KMS-11 (cell line): ENCODE data around the gene PRSS48.
"Not testable (repeated sequence)": the region's sequence is repeated elsewhere in the genome, so short reads cannot be mapped to it uniquely, and the experiment has no call there.

ENCODE experiments used
- H2AFZ ChIP-seq: fragments of 200-600 bp; sonication (generic); 2 replicates; pipeline ENCODE4 v1.6.1; 2016; ENCODE audit warnings: antibody characterized with exemption, mixed run types, low read depth
- H3K27ac ChIP-seq: fragments of 200-600 bp; sonication (generic); 2 replicates; pipeline ENCODE4 v1.6.1; 2016; ENCODE audit warnings: mild to moderate bottlenecking, mixed run types
- H3K27me3 ChIP-seq: fragments of 200-600 bp; sonication (generic); 2 replicates; pipeline ENCODE4 v1.6.1; 2017; ENCODE audit warnings: mild to moderate bottlenecking, low read depth, mixed run types, moderate library complexity; ENCODE audit not compliant: insufficient read depth
- H3K36me3 ChIP-seq: fragments of 200-600 bp; sonication (generic); 2 replicates; pipeline ENCODE4 v1.6.1; 2017; ENCODE audit warnings: mild to moderate bottlenecking, mixed run types; ENCODE audit not compliant: insufficient read depth
- H3K4me1 ChIP-seq: fragments of 200-600 bp; sonication (generic); 2 replicates; pipeline ENCODE4 v1.6.1; 2016; ENCODE audit warnings: mild to moderate bottlenecking, low read depth, mixed run types; ENCODE audit not compliant: poor library complexity, severe bottlenecking
- H3K4me2 ChIP-seq: fragments of 200-600 bp; sonication (generic); 2 replicates; pipeline ENCODE4 v1.7.0; 2016; ENCODE audit warnings: mild to moderate bottlenecking, mixed run types
- H3K4me3 ChIP-seq: fragments of 200-600 bp; sonication (generic); IDR thresholded peaks from 2 replicates; pipeline ENCODE4 v1.6.1; 2017; ENCODE audit warnings: low read depth, low read length, mixed read lengths; ENCODE audit not compliant: insufficient read depth
- H3K79me2 ChIP-seq: fragments of 200-600 bp; sonication (generic); 2 replicates; pipeline ENCODE4 v1.6.1; 2016; ENCODE audit warnings: low read depth, mixed run types; ENCODE audit not compliant: insufficient read depth
- H3K9ac ChIP-seq: fragments of 200-600 bp; sonication (generic); 2 replicates; pipeline ENCODE4 v1.6.1; 2016; ENCODE audit warnings: mild to moderate bottlenecking, mixed run types
- H4K20me1 ChIP-seq: fragments of 200-600 bp; sonication (generic); 2 replicates; pipeline ENCODE4 v1.6.1; 2016; ENCODE audit warnings: mild to moderate bottlenecking, mixed run types; ENCODE audit not compliant: insufficient read depth
- TF ChIP-seq, protein P1 (sequence below): fragments of 200-600 bp; sonication (generic); conservative IDR thresholded peaks from 2 replicates; pipeline ENCODE4 v1.6.1; 2017; ENCODE audit warnings: low read depth, mild to moderate bottlenecking, antibody characterized with exemption, low read length, moderate library complexity, mixed read lengths

PRSS48 gene

DNA sequence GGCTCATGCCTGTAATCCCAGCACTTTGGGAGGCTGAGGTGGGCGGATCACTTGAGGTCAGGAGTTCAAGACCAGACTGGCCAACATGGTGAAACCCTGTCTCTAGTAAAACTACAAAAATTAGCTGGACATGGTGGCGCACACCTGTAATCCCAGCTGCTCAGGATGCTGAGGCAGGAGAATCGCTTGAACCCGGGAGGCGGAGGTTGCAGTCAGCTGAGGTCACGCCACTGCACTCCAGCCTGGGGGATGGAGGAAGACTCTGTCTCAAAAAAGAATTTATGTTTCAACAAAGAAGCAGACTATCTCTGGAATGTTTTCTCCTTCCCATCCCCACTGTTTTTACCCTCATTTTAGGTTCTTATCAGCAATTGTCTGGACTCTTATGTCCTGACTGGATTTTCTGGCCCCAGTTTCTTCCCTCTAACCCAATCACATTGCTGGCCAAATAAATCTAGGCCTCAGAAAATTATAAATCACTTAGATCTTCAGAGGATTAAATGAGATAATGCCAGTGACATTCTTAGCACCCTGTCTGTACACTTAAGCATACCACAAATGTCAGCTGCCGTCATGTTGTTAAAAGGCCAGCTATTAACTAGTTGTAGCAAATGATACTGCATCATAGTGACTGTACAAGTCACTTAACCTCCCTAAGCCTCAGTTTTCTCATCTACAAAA, 44.9 kb upstream of the PRSS48 start:
- H3K4me2 ChIP-seq = no peak overlapping the region
- no peak overlapping the region for H3K4me3 ChIP-seq
- TF ChIP-seq, protein P1, sequence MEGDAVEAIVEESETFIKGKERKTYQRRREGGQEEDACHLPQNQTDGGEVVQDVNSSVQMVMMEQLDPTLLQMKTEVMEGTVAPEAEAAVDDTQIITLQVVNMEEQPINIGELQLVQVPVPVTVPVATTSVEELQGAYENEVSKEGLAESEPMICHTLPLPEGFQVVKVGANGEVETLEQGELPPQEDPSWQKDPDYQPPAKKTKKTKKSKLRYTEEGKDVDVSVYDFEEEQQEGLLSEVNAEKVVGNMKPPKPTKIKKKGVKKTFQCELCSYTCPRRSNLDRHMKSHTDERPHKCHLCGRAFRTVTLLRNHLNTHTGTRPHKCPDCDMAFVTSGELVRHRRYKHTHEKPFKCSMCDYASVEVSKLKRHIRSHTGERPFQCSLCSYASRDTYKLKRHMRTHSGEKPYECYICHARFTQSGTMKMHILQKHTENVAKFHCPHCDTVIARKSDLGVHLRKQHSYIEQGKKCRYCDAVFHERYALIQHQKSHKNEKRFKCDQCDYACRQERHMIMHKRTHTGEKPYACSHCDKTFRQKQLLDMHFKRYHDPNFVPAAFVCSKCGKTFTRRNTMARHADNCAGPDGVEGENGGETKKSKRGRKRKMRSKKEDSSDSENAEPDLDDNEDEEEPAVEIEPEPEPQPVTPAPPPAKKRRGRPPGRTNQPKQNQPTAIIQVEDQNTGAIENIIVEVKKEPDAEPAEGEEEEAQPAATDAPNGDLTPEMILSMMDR = no peak
- H4K20me1 ChIP-seq = no peaks in the 10 kb centered on the region
- H3K79me2 ChIP-seq = no peaks in the 10 kb centered on the region
- H3K9ac ChIP-seq = no peak overlapping the region
- no peaks in the 10 kb centered on the region for H3K36me3 ChIP-seq
- no peak overlapping the region for H3K27ac ChIP-seq
- no peaks in the 10 kb centered on the region for H3K4me1 ChIP-seq
- no peaks in the 10 kb centered on the region for H3K27me3 ChIP-seq
- no peak overlapping the region for H2AFZ ChIP-seq

DNA sequence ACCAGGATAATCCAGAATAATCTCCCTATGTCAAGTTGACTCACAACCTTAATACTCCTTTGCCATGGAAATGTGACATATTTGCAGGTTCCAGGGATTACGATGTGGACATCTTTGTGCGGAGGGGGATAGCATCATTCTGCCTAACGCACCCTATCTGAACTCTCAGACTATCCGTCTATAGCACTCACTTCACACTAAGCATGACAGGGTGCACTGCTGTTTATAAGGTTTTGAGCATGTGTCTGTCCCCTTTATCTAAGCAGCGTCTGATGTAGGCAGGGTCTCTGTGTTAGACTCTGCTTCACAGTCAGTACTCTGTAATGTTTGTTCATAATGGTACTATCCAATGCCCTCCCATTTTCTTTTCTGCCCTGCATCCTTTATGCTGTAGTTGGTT, 43.4 kb upstream of the PRSS48 start:
- H4K20me1 ChIP-seq = no peaks in the 10 kb centered on the region
- H3K79me2 ChIP-seq = no peaks in the 10 kb centered on the region
- H3K4me3 ChIP-seq = no peak overlapping the region
- TF ChIP-seq, protein P1 = no peak
- H3K4me1 ChIP-seq = no peaks in the 10 kb centered on the region
- H3K27me3 ChIP-seq = no peaks in the 10 kb centered on the region
- no peak overlapping the region for H3K4me2 ChIP-seq
- H3K9ac ChIP-seq = no peak overlapping the region
- H3K27ac ChIP-seq = no peak overlapping the region
- H3K36me3 ChIP-seq = no peaks in the 10 kb centered on the region
- H2AFZ ChIP-seq = no peak overlapping the region

DNA sequence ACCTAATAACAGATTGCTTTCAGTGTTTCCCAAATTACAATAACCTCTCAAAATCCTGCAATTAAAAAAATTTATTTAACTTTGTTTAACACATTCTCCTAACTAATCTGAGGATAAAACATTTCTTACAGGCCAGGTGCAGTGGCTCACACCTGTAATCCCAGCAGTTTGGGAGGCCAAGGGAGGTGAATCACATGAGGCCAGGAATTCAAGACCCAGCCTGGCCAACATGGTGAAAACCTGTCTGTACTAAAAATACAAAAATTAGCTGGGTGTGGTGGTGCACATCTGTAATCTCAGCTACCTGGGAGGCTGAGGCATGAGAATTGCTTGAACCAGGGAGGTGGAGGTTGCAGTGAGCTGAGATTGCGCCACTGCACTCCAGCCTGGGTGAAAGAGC, 41.6 kb upstream of the PRSS48 start:
- H2AFZ ChIP-seq, H3K36me3 ChIP-seq, H3K27me3 ChIP-seq, H3K27ac ChIP-seq, H3K4me2 ChIP-seq, H3K4me1 ChIP-seq, H3K4me3 ChIP-seq, H4K20me1 ChIP-seq, H3K79me2 ChIP-seq, H3K9ac ChIP-seq: not testable (repeated sequence)

DNA sequence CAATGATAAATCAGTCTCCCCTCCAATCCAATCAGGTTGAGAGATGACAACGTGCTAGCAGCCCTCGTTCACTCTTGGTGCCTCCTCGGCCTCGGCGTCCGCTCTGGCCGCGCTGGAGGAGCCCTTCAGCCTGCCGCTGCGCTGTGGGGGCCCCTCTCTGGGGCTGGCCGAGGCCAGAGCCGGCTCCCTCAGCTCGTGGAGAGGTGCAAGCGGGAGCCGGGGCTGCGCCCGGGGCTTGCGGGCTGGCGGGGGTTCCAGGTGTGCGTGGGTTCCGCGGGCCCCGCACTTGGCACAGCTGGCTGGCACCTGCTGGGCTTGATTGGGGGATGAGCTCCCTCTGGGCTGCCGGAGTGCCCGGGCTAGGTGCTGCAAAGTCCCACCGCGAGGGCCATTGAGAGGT, 40.9 kb upstream of the PRSS48 start:
- Histone ChIP-seq H3K79me2 (no peaks in the 10 kb centered on the region), H4K20me1 (no peaks in the 10 kb centered on the region)
- TF ChIP-seq, protein P1 = no peak

DNA sequence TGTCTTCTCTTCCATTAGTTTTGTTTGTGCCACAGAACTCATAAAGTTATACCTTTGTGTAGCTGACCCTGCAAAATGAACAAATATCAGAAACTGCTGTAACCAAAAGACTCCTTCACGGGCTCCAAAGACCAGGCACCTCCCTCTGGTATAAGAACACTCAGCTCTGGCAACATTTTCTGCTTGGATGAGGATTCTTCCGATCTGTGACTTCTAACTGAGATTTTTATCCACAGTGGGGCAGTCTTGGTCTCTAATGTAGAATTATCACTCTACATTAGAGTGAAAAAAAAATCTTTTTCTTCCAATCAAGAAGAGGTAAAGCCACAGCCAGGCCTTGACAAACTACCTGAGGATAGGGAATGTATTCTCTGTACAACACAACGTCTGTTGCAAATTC, 38.5 kb upstream of the PRSS48 start:
- no peaks in the 10 kb centered on the region for H3K27me3 ChIP-seq
- no peak overlapping the region for H3K4me3 ChIP-seq
- TF ChIP-seq, protein P1 = no peak
- no peak overlapping the region for H2AFZ ChIP-seq
- H4K20me1 ChIP-seq = no peaks in the 10 kb centered on the region
- H3K9ac ChIP-seq = no peak overlapping the region
- H3K4me2 ChIP-seq = no peak overlapping the region
- no peaks in the 10 kb centered on the region for H3K36me3 ChIP-seq
- H3K27ac ChIP-seq = no peak overlapping the region
- H3K79me2 ChIP-seq = no peaks in the 10 kb centered on the region
- H3K4me1 ChIP-seq = no peaks in the 10 kb centered on the region

More for the DNA sequence above, 40.9 kb upstream of the PRSS48 start:
- no peak overlapping the region for H2AFZ ChIP-seq
- H3K4me1 ChIP-seq = no peaks in the 10 kb centered on the region
- no peak overlapping the region for H3K4me3 ChIP-seq
- H3K4me2 ChIP-seq = no peak overlapping the region
- no peaks in the 10 kb centered on the region for H3K27me3 ChIP-seq
- no peaks in the 10 kb centered on the region for H3K36me3 ChIP-seq
- no peak overlapping the region for H3K9ac ChIP-seq
- H3K27ac ChIP-seq = no peak overlapping the region
